ENCODE data around the gene CD19. TPM values are rescaled to one million over a fixed set of nuclear protein-coding genes. Genes with fewer than 3 reads are reported as not detected.

Gene CD19
- total and polyA plus RNA-seq, 2 of the 8 experiments (the other 6 are each of a cell fraction or from before 2014, with no cell fraction given): 0.57 to 0.65 TPM

DNA sequence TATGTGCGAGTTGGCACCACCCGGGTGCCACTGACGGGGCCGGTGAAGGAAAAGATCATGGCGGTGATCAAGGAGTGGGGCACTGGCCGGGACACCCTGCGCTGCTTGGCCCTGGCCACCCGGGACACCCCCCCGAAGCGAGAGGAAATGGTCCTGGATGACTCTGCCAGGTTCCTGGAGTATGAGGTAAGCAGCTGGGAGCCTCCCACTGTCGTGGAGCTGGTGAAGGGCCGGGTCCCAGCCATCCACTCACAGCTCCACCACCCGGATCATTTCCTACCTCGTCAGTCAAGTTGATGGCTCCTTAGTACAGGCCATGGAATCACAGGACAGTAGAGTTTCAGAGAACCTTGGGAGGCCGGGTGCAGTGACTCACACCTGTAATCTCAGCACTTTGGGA is 33.5 kb upstream of the CD19 start:
- H2BK120ac ChIP-seq (replicated peaks; ENCODE audit: low read depth, low read length): no peak overlapping the region
- no peak overlapping the region for H2BK15ac ChIP-seq (ENCODE audit: low read length)
- H2AFZ ChIP-seq (ENCODE audit: low read length): no peak overlapping the region
- no peaks in the 10 kb centered on the region for H3K9me3 ChIP-seq (ENCODE audit: insufficient read depth in 2 of 2, low read depth in 1 of 2, low read length in 1 of 2)
- H3K56ac ChIP-seq (replicated peaks; ENCODE audit: insufficient read length, low read depth, low read length): no peak overlapping the region
- no peak for FAIRE-seq
- no peak overlapping the region for H3K27ac ChIP-seq (ENCODE audit: low read depth, low read length)
- H3K4ac ChIP-seq (replicated peaks; ENCODE audit: insufficient read length, low read depth, low read length): no peak overlapping the region
- H3K79me2 ChIP-seq (ENCODE audit: control insufficient read depth in 1 of 2, insufficient read depth in 2 of 2, low read length in 2 of 2): no peaks in the 10 kb centered on the region
- H3K9ac ChIP-seq (replicated peaks in 1 of 4; ENCODE audit: extremely low read depth in 1 of 4, low read depth in 3 of 4, low read length in 3 of 4): no peak overlapping the region
- POLR2A ChIA-PET (ENCODE audit: partially characterized antibody): interaction anchor here (1.0 to 2.7 kb wide), 5 partner anchors 9 to 19 kb away, joined by 3 to 7 read pairs (median 6); no protein-coding TSS in a partner anchor
- no peak overlapping the region for H3K18ac ChIP-seq (ENCODE audit: extremely low read depth, low read length)
- 94% methylated on average over 12 of the region's 15 CpGs; no CpG with 5 or more reads in 1 of the 2 experiments for WGBS, 2 experiments (ENCODE audit: extremely low coverage in 1 of 2, insufficient coverage in 1 of 2, insufficient read length in 1 of 2, insufficient replicate concordance in 2 of 2, low coverage in 1 of 2, low lambda C conversion rate in 2 of 2, missing lambda C conversion rate in 1 of 2)
- H2BK12ac ChIP-seq (ENCODE audit: low read depth, low read length): no peak overlapping the region
- no peak overlapping the region for H2AK5ac ChIP-seq (ENCODE audit: low read depth, low read length)
- H2BK5ac ChIP-seq (ENCODE audit: low read depth, low read length): no peak overlapping the region; the same call in 1 of the 2 replicates
- no peak overlapping the region for H2BK20ac ChIP-seq (ENCODE audit: low read length)
- H3K4me3 ChIP-seq (ENCODE audit: extremely low read depth in 1 of 4, insufficient read depth in 2 of 4, low read depth in 3 of 4, low read length in 4 of 4): no peak overlapping the region
- CTCF ChIA-PET (ENCODE audit: partially characterized antibody): interaction anchor here (0.6 to 1.4 kb wide), 4 partner anchors 9 to 233 kb away, joined by 3 read pairs; no protein-coding TSS in a partner anchor
- no peak for DNase-seq (ENCODE audit: low read depth in 1 of 2, low spot score in 2 of 2)
- H3K23me2 ChIP-seq (ENCODE audit: low read depth, low read length): no peaks in the 10 kb centered on the region
- H4K5ac ChIP-seq (ENCODE audit: insufficient read length, low read depth, low read length): no peak overlapping the region
- H3K14ac ChIP-seq (ENCODE audit: insufficient read length): no peak overlapping the region
- no peaks in the 10 kb centered on the region; a peak in 1 of 7 replicates for H3K4me1 ChIP-seq (replicated peaks in 1 of 4; ENCODE audit: control insufficient read depth in 3 of 4, insufficient read depth in 4 of 4, low read length in 3 of 4)
- no peak overlapping the region for H3K23ac ChIP-seq (ENCODE audit: insufficient read length)
- H4K20me1 ChIP-seq (replicated peaks in 1 of 2; ENCODE audit: control insufficient read depth in 1 of 2, insufficient read depth in 2 of 2, low read length in 2 of 2): peaks cover 0 to 2% of the 10 kb centered on the region in 2 experiments
- H3K4me2 ChIP-seq (ENCODE audit: insufficient read depth in 1 of 2, low read depth in 2 of 2, low read length in 2 of 2): no peak overlapping the region
- H3K27me3 ChIP-seq (replicated peaks in 1 of 4; ENCODE audit: control insufficient read depth in 3 of 4, extremely low read depth in 1 of 4, insufficient read depth in 3 of 4, low read length in 3 of 4): no peaks in the 10 kb centered on the region
- no peaks in the 10 kb centered on the region for H3K36me3 ChIP-seq (ENCODE audit: control insufficient read depth in 2 of 4, insufficient read depth in 4 of 4, low read length in 3 of 4)
- no peak overlapping the region for H4K8ac ChIP-seq (ENCODE audit: extremely low read depth, insufficient read depth, low read length)
- H3K79me1 ChIP-seq (ENCODE audit: low read depth, low read length): no peaks in the 10 kb centered on the region
- TF ChIP-seq MAFK (IDR thresholded peaks at IDR 0.05; ENCODE audit: low read depth, low read length): no peak
- no peak overlapping the region for H4K91ac ChIP-seq (replicated peaks; ENCODE audit: insufficient read length, low read length)

Data from H1 (cell line).